Testis (tissue), 3 donors: Measurements from ENCODE around the gene C16orf87. TPM values are rescaled to one million over a fixed set of nuclear protein-coding genes. Genes with fewer than 3 reads are reported as not detected.
A peak's percentile ranks its signal among the peaks of the same experiment; 100 is the strongest.

Source experiments
- DNase-seq: peaks from one replicate; pipeline ENCODE4 v3.0.0-alpha.2; 2019
- H3K27ac ChIP-seq, 2 donors: fragments of 200-600 bp; sonication (generic); one replicate each; pipeline ENCODE4 v1.5.1; 2019
- H3K27me3 ChIP-seq: fragments of 200-600 bp; sonication (generic); one replicate; pipeline ENCODE4 v1.5.1; 2019
- H3K36me3 ChIP-seq: fragments of 200-600 bp; sonication (generic); one replicate; pipeline ENCODE4 v1.5.1; 2017; ENCODE audit warnings: low read depth; ENCODE audit errors: missing control alignments
- H3K4me1 ChIP-seq: fragments of 200-600 bp; sonication (generic); one replicate; pipeline ENCODE4 v1.5.1; 2019
- H3K4me3 ChIP-seq, 2 donors: fragments of 200-600 bp; sonication (generic); one replicate each; pipeline ENCODE4 v1.5.1; 2017 to 2019
- H3K9me3 ChIP-seq: fragments of 200-600 bp; sonication (generic); one replicate; pipeline ENCODE4 v1.5.1; 2017
- POLR2A ChIP-seq: fragments of 450-650 bp; IDR thresholded peaks from one replicate; pipeline ENCODE4 v1.6.1; 2017; ENCODE audit warnings: antibody characterized with exemption, mild to moderate bottlenecking, moderate library complexity
- WGBS, 2 donors: methylation state at CpG; one replicate each; pipeline ENCODE4 v1.1.5; 2018; 5-methylcytosine and 5-hydroxymethylcytosine counted together
- intact Hi-C: fragments of 100-400 bp; cut with DNase I; formaldehyde crosslinking; loops from one replicate; pipeline ENCODE4 v1.15.1; 2023; ENCODE audit warnings: low total_unique reads
- polyA plus RNA-seq: library from polyadenylated mRNA; stranded (reverse); fragments of 350-450 nt; fragmentation: Illumina TruSeq; extraction: RNeasy Lipid Tissue Mini Kit (QIAGEN cat#74804); gene quantifications from one replicate; pipeline ENCODE4 v1.2.3, GENCODE V29; 2014; ENCODE audit warnings: low read depth, low replicate concordance; ENCODE audit not compliant: insufficient read depth
- total RNA-seq, 2 donors: library from RNA; depleted of rRNA; stranded (reverse); fragments of >200 nt; gene quantifications; one replicate each; pipeline ENCODE4 v1.2.3, GENCODE V29; 2016
- TF ChIP-seq, protein P1 (sequence below), 3 experiments: fragments of 450-650 bp in 2 of 3; fragments of 200-600 bp in 1 of 3; sonication (generic) in 1 of 3; IDR thresholded peaks; one replicate each; pipeline ENCODE4 v1.5.1; 2016 to 2019; ENCODE audit warnings: antibody characterized with exemption in 3 of 3, mild to moderate bottlenecking in 2 of 3, moderate library complexity in 1 of 3

Gene C16orf87
- total and polyA plus RNA-seq, 3 donors from 2014 or later, result 32.0 to 45.4 (median 44.9) TPM

DNA sequence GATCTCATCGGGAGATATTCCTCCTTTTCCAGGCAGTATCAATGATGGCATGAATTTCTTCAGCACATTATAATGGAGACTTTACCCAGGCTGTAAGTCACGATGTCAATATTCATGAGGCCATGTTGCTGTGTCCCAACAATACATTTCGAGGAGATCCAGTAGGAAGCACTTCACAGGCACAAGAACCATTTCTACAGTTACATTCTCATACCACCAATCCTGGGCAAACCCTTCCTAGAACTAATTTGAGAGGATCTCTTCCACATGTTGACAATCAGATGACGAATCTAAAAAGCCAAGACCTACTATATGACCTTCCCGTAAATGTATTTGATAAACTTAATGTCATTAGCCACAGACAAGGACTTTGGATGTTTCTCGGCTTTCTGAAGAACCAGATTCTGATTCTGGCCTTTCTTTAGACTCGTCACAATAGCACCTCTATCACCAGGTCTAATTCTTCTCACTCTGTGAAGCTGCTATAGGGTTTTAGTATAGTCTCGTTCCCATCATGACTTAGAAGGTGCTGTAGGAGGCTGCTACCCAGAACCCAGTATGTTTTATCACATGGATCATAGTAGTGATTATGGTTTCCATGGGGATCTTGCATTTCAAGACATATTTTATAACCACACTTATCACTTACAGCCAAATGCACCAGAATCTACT lies 40.2 kb downstream of the C16orf87 start:
- 60 to 71% methylated on average over 8 of the region's 8 CpGs for WGBS, 2 donors
- Histone ChIP-seq H3K9me3 (no peaks in the 10 kb centered on the region), H3K27ac (no peak overlapping the region), H3K4me1 (no peaks in the 10 kb centered on the region), H3K27me3 (no peaks in the 10 kb centered on the region), H3K36me3 (no peaks in the 10 kb centered on the region), H3K4me3 (no peak overlapping the region)
- TF ChIP-seq POLR2A, result no peak
- DNase-seq, result no peak
- intact Hi-C loops, result no loop called here

DNA sequence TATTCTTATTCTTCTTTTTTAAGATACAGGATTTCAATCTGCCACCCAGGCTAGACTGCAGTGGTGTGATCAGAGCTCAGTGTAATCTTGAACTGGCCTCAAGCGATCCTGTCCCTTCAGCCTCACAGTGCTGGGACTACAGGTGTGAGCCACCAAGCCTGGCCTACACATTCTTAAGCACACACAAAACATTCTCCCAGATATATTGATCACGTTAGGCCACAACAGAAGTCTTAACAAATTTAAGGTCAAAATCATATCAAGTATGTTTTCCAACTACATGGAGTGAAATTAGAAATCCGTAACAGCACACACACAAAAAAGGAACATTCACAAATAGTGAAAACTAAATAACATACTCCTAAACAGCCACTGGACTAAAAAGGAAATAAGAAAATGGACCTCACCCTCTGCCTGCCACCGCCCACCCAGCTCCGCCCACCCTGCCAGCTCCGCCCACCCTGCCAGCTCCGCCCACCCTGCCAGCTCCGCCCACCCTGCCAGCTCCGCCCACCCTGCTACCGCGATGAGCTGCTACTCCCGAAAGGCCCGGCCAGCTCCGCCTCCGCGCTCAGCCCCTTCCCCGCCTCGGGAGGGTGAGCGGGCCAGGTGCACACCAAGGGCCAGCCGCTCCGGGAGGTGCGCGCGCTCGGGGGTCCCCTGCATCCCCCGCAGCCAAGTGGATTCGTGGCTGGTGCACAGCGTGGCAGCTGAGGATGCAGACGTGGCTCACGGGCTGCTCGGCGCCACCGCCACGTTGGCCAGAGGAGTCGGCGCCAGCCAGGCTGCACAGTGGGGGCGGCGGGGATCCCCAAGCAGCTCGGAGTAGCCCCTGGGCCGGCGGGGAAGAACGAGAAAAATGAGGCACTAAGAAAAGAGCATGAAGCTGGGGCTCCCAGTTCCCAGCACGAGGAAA lies 41.2 kb downstream of the C16orf87 start:
- no peaks in the 10 kb centered on the region for H3K36me3 ChIP-seq
- no peaks in the 10 kb centered on the region for H3K9me3 ChIP-seq
- H3K27me3 ChIP-seq, result no peaks in the 10 kb centered on the region
- H3K27ac ChIP-seq, result no peak overlapping the region
- no peak for TF ChIP-seq POLR2A
- TF ChIP-seq, protein P1, sequence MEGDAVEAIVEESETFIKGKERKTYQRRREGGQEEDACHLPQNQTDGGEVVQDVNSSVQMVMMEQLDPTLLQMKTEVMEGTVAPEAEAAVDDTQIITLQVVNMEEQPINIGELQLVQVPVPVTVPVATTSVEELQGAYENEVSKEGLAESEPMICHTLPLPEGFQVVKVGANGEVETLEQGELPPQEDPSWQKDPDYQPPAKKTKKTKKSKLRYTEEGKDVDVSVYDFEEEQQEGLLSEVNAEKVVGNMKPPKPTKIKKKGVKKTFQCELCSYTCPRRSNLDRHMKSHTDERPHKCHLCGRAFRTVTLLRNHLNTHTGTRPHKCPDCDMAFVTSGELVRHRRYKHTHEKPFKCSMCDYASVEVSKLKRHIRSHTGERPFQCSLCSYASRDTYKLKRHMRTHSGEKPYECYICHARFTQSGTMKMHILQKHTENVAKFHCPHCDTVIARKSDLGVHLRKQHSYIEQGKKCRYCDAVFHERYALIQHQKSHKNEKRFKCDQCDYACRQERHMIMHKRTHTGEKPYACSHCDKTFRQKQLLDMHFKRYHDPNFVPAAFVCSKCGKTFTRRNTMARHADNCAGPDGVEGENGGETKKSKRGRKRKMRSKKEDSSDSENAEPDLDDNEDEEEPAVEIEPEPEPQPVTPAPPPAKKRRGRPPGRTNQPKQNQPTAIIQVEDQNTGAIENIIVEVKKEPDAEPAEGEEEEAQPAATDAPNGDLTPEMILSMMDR (IDR thresholded peaks at IDR 0.05), result no peak
- 5 to 8% methylated on average over 32 to 43 of the region's 43 CpGs for WGBS, 2 donors
- intact Hi-C loops, result no loop called here
- H3K4me3 ChIP-seq, result peak overlapping the region; percentile 59 to 69
- DNase-seq, result peak; percentile 79
- no peaks in the 10 kb centered on the region for H3K4me1 ChIP-seq

DNA sequence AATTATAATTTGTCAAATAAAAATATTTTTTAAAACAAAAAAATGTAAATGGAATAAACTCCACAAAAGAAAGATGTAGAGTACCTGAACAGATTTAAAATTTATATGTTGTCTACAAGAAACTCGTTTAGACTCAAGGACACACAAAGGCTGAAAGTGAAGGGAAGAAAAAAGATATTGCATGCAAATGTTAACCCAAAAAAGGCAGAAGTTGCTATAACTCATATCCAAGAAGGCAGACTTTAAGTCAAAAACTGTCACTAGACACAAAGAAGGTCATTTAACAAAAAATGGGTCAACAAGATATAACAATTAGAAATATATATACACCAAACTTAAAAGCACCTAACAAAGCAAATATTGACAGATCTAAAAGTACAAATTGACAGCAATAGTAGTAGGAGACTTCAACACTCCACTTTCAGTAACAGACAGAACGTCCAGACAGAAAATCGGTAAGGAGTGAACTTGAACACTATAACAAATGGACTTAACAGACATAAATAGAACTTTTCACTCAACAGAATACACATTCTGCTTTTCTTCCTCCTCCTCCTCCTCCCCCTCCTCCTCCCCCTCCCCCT lies 42.0 kb downstream of the C16orf87 start:
- no peaks in the 10 kb centered on the region for H3K4me1 ChIP-seq

DNA sequence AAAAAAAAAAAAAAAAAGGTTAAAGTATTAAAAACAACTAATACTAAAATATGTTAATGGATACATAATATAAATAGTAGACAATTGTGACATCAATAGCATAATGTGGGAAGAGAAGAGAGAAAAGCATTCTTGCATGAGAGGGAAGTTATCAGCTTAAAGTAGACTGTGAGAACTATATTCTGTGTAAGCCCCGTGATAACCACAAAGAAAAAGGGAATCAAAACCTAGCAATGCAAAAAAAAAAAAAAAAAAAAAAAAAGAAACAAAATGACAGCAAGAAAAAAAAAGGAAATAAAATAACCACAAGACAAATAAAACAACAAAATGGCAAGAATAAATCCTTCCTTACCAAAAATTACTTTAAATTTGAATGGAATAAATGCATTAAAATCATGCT lies 43.1 kb downstream of the C16orf87 start:
- Histone ChIP-seq H3K4me3 (no peak overlapping the region), H3K27me3 (no peaks in the 10 kb centered on the region), H3K4me1 (no peaks in the 10 kb centered on the region), H3K9me3 (no peaks in the 10 kb centered on the region), H3K36me3 (no peaks in the 10 kb centered on the region), H3K27ac (no peak overlapping the region)
- TF ChIP-seq, protein P1 (IDR thresholded peaks at IDR 0.05), result no peak
- no peak for TF ChIP-seq POLR2A
- intact Hi-C loops, result no loop called here
- WGBS, 2 donors, result 88 to 89% methylated on average over 1 of the region's 1 CpG
- no peak for DNase-seq

More for the DNA sequence above, 42.0 kb downstream of the C16orf87 start:
- H3K4me3 ChIP-seq, result no peak overlapping the region
- H3K36me3 ChIP-seq, result no peaks in the 10 kb centered on the region
- no peaks in the 10 kb centered on the region for H3K27me3 ChIP-seq
- DNase-seq, result no peak
- TF ChIP-seq, protein P1 (IDR thresholded peaks at IDR 0.05), result no peak
- TF ChIP-seq POLR2A, result no peak
- H3K9me3 ChIP-seq, result no peaks in the 10 kb centered on the region
- H3K27ac ChIP-seq, result no peak overlapping the region
- WGBS, 2 donors, result 45 to 49% methylated on average over 3 of the region's 3 CpGs
- intact Hi-C loops, result no loop called here
